HepG2 (cell line): ENCODE measurements around the gene CDC6. TPM values are rescaled to one million over a fixed set of nuclear protein-coding genes. Genes with fewer than 3 reads are reported as not detected.

Experiments used
- ADNP ChIP-seq: sonication (generic); formaldehyde crosslinking; IDR thresholded peaks from 2 replicates; pipeline ENCODE4 v1.4.0; 2020; ENCODE audit warnings: missing genetic modification reagents
- CBX2 ChIP-seq, 2 experiments: fragments of 200-600 bp in 1 of 2; sonication (generic); formaldehyde crosslinking in 1 of 2; IDR thresholded peaks; 2 replicates each; pipeline versions ENCODE4 v1.7.0 to v1.8.1; 2018 to 2022; ENCODE audit warnings: low read depth in 2 of 2, low read length in 1 of 2, mild to moderate bottlenecking in 1 of 2, missing genetic modification reagents in 1 of 2
- CBX5 ChIP-seq: sonication (generic); formaldehyde crosslinking; IDR thresholded peaks from 2 replicates; pipeline ENCODE4 v1.4.0; 2020; ENCODE audit warnings: missing genetic modification reagents, borderline replicate concordance
- CHD2 ChIP-seq: IDR thresholded peaks from 2 replicates; pipeline ENCODE4 v1.6.1; 2011; ENCODE audit warnings: low read depth, low read length, improper control_type of control experiment
- FOSL1 ChIP-seq: sonication (generic); formaldehyde crosslinking; IDR thresholded peaks from 2 replicates; pipeline ENCODE4 v1.9.0; 2021; ENCODE audit warnings: missing genetic modification reagents, borderline replicate concordance
- GATAD1 ChIP-seq: IDR thresholded peaks from 2 replicates; pipeline ENCODE4 v1.6.1; 2016; ENCODE audit warnings: missing genetic modification reagents, missing compliant biosample characterization
- KLF12 ChIP-seq: sonication (generic); formaldehyde crosslinking; IDR thresholded peaks from 2 replicates; pipeline ENCODE4 v1.4.0; 2020; ENCODE audit warnings: missing genetic modification reagents, borderline replicate concordance
- NFATC3 ChIP-seq: sonication (generic); formaldehyde crosslinking; IDR thresholded peaks from 2 replicates; pipeline ENCODE4 v1.5.1; 2020; ENCODE audit warnings: mild to moderate bottlenecking, missing genetic modification reagents
- NFYC ChIP-seq: IDR thresholded peaks from 2 replicates; pipeline ENCODE4 v1.6.1; 2016; ENCODE audit warnings: missing genetic modification reagents, missing compliant biosample characterization
- PTBP1 ChIP-seq: fragments of 200-400 bp; formaldehyde crosslinking; IDR thresholded peaks from 2 replicates; pipeline ENCODE4 v1.6.1; 2018; ENCODE audit warnings: low read length, low read depth; ENCODE audit not compliant: poor library complexity, severe bottlenecking
- RBM39 ChIP-seq: fragments of 200-400 bp; formaldehyde crosslinking; IDR thresholded peaks from one replicate; pipeline ENCODE4 v1.6.1; 2018; ENCODE audit warnings: antibody characterized with exemption, mild to moderate bottlenecking, low read depth, low read length; ENCODE audit not compliant: poor library complexity, severe bottlenecking
- SPEN ChIP-seq: sonication (generic); formaldehyde crosslinking; IDR thresholded peaks from 2 replicates; pipeline ENCODE4 v1.5.1; 2020; ENCODE audit warnings: low read depth, mild to moderate bottlenecking, missing genetic modification reagents
- ZNF205 ChIP-seq: IDR thresholded peaks from 2 replicates; pipeline ENCODE4 v1.6.1; 2018; ENCODE audit warnings: missing biosample characterization, missing genetic modification reagents
- ZNF263 ChIP-seq: sonication (generic); formaldehyde crosslinking; IDR thresholded peaks from 2 replicates; pipeline ENCODE4 v1.4.0; 2020; ENCODE audit warnings: missing genetic modification reagents
- ZNF451 ChIP-seq: sonication (generic); formaldehyde crosslinking; IDR thresholded peaks from 2 replicates; pipeline ENCODE4 v1.5.0; 2020; ENCODE audit warnings: mild to moderate bottlenecking, missing genetic modification reagents
- ZNF550 ChIP-seq: sonication (generic); formaldehyde crosslinking; IDR thresholded peaks from 2 replicates; pipeline ENCODE4 v1.4.0; 2020; ENCODE audit warnings: mild to moderate bottlenecking, missing genetic modification reagents, borderline replicate concordance
- ZNF552 ChIP-seq: sonication (generic); formaldehyde crosslinking; IDR thresholded peaks from 2 replicates; pipeline ENCODE4 v1.9.0; 2022; ENCODE audit warnings: missing genetic modification reagents, mild to moderate bottlenecking, borderline replicate concordance
- ZNF761 ChIP-seq: sonication (generic); formaldehyde crosslinking; conservative IDR thresholded peaks from 2 replicates; pipeline ENCODE4 v1.4.0; 2020; ENCODE audit warnings: mild to moderate bottlenecking, missing genetic modification reagents
- ZNF878 ChIP-seq: sonication (generic); formaldehyde crosslinking; IDR thresholded peaks from 2 replicates; pipeline ENCODE4 v1.8.1; 2023; ENCODE audit warnings: mild to moderate bottlenecking, missing genetic modification reagents, moderate library complexity
- polyA plus RNA-seq, 8 experiments: library from polyadenylated mRNA; depleted of rRNA in 3 of 8; stranded (reverse) in 7 of 8; unstranded in 1 of 8; fragments of >200 nt; fragmentation: Illumina TruSeq in 4 of 8; extraction: Trizol in 4 of 8; gene quantifications; 2 replicates each; pipeline versions ENCODE4 v1.2.1 to v1.2.3, GENCODE V29; 2011 to 2016; ENCODE audit warnings: low read depth in 4 of 8, missing spikeins in 1 of 8, mixed read lengths in 1 of 8; ENCODE audit not compliant: insufficient read depth in 1 of 8
- total RNA-seq, 5 experiments: library from RNA; depleted of rRNA; stranded (reverse); fragments of >200 nt; fragmentation: Illumina TruSeq; extraction: Trizol; gene quantifications; 2 replicates each; pipeline ENCODE4 v1.2.3, GENCODE V29; 2016; ENCODE audit warnings: low read depth in 1 of 5
- TF ChIP-seq, protein P1 (sequence below): sonication (generic); formaldehyde crosslinking; IDR thresholded peaks from 2 replicates; pipeline ENCODE4 v1.8.0; 2022; ENCODE audit warnings: missing genetic modification reagents, low read depth, mild to moderate bottlenecking, borderline replicate concordance
- TF ChIP-seq, protein P2 (sequence below): sonication (generic); formaldehyde crosslinking; IDR thresholded peaks from 2 replicates; pipeline ENCODE4 v1.8.1; 2023; ENCODE audit warnings: mild to moderate bottlenecking, moderate library complexity, missing genetic modification reagents
- TF ChIP-seq, protein P3 (sequence below): sonication (generic); formaldehyde crosslinking; IDR thresholded peaks from 2 replicates; pipeline ENCODE4 v1.4.0; 2020; ENCODE audit warnings: missing genetic modification reagents, mild to moderate bottlenecking, borderline replicate concordance
- TF ChIP-seq, protein P4 (sequence below): sonication (generic); formaldehyde crosslinking; conservative IDR thresholded peaks from 2 replicates; pipeline ENCODE4 v1.4.0; 2020; ENCODE audit warnings: missing genetic modification reagents

CDC6 gene
- total and polyA plus RNA-seq, 2 of the 13 experiments (the other 11 are each of a cell fraction or from before 2014, with no cell fraction given): 17.4 to 114 TPM

DNA sequence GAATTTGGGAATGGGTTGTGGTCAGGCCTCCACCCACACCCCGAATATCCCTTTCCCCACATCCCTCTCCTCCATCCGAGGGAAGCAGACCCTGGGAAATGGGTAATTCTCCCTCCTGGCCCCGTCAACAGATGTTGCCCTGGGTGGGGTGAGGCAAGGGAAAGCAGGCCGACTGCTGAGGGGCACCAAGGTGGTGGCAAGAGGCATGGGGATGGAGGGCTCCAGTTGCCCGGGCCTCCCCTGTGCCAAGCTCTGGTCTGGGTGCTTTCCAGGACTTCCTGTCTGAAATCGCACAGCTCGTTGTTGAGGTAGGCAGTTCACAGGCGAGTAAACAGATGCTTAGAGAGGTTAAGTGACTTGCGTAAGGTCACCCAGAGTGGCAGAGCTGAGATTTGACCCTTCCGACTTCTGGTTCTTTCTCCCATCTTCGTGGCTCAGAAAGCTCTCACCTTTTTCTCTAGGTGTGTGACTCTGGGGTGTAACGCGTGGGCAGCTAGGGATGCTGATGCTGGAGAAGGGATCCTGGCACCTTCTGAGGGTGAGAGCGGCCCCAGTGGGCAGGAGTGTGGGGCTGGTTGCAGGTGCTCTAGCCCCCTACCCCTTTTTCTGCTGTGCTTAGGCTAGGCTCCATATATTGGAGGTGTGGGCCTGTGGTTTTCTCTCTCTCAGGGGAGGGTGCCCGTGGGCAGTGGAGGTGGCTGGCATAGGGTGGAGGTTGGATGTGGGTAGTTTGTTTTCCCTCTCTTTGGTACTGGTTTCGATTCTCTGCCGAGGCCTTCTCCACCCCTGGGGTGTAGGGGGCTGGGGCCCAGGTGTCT lies 38.5 kb downstream of the CDC6 start (continued):
- no peak for TF ChIP-seq ADNP (CRISPR knock-in tag)
- no peak for TF ChIP-seq NFATC3 (CRISPR knock-in tag)
- TF ChIP-seq, protein P1, sequence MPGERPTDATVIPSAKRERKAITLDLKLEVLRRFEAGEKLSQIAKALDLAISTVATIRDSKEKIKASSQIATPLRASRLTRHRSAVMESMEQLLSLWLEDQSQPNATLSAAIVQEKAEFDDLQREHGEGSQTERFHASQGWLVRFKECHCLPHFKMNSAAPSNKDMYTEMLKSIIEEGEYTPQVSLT (CRISPR knock-in tag): no peak
- TF ChIP-seq ZNF552 (CRISPR knock-in tag): no peak
- no peak for TF ChIP-seq ZNF263
- no peak for TF ChIP-seq CHD2
- TF ChIP-seq, protein P2, sequence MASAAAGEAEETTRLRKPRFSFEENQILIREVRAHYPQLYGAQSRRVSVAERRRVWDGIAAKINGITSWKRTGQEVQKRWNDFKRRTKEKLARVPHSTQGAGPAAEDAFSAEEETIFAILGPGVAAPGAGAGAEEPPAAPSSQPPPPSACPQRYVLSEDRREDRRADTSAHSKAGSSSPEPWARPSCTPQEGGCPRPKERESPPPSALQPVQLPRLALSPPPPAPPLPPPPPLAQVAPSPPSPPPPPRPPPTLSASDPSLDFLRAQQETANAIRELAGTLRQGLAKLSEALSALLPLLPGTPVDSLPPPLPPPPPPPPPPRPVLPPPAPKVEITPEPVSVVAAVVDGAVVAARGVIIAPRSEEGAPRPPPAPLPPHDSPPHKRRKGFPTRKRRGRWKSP (CRISPR knock-in tag): 0 out of 2 replicates have a peak, but pooled peaks have one; percentile 43
- TF ChIP-seq, protein P3, sequence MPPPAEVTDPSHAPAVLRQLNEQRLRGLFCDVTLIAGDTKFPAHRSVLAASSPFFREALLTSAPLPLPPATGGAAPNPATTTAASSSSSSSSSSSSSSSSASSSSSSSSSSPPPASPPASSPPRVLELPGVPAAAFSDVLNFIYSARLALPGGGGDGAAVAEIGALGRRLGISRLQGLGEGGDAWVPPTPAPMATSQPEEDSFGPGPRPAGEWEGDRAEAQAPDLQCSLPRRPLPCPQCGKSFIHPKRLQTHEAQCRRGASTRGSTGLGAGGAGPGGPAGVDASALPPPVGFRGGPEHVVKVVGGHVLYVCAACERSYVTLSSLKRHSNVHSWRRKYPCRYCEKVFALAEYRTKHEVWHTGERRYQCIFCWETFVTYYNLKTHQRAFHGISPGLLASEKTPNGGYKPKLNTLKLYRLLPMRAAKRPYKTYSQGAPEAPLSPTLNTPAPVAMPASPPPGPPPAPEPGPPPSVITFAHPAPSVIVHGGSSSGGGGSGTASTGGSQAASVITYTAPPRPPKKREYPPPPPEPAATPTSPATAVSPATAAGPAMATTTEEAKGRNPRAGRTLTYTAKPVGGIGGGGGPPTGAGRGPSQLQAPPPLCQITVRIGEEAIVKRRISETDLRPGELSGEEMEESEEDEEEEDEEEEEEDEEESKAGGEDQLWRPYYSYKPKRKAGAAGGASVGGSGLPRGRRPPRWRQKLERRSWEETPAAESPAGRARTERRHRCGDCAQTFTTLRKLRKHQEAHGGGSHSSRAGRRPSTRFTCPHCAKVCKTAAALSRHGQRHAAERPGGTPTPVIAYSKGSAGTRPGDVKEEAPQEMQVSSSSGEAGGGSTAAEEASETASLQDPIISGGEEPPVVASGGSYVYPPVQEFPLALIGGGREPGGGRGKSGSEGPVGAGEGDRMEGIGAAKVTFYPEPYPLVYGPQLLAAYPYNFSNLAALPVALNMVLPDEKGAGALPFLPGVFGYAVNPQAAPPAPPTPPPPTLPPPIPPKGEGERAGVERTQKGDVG: no peak
- TF ChIP-seq ZNF550: no peak
- no peak for TF ChIP-seq RBM39
- no peak for TF ChIP-seq ZNF761 (CRISPR knock-in tag)
- TF ChIP-seq ZNF205 (CRISPR knock-in tag): no peak
- TF ChIP-seq PTBP1: no peak
- TF ChIP-seq ZNF451 (CRISPR knock-in tag): no peak
- TF ChIP-seq, protein P4, sequence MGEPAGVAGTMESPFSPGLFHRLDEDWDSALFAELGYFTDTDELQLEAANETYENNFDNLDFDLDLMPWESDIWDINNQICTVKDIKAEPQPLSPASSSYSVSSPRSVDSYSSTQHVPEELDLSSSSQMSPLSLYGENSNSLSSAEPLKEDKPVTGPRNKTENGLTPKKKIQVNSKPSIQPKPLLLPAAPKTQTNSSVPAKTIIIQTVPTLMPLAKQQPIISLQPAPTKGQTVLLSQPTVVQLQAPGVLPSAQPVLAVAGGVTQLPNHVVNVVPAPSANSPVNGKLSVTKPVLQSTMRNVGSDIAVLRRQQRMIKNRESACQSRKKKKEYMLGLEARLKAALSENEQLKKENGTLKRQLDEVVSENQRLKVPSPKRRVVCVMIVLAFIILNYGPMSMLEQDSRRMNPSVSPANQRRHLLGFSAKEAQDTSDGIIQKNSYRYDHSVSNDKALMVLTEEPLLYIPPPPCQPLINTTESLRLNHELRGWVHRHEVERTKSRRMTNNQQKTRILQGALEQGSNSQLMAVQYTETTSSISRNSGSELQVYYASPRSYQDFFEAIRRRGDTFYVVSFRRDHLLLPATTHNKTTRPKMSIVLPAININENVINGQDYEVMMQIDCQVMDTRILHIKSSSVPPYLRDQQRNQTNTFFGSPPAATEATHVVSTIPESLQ (CRISPR knock-in tag): no peak
- 0 out of 2 replicates have a peak, but pooled peaks have one; percentile 7 for TF ChIP-seq SPEN (CRISPR knock-in tag)
- no peak for TF ChIP-seq CBX2 (IDR thresholded peaks at IDR 0.05; ENCODE audit: low read depth, low read length)
- TF ChIP-seq CBX2 (CRISPR knock-in tag; IDR thresholded peaks at IDR 0.05; ENCODE audit: low read depth): no peak
- TF ChIP-seq ZNF878: 0 out of 2 replicates have a peak, but pooled peaks have one; percentile 75
- no peak for TF ChIP-seq GATAD1 (CRISPR knock-in tag)
- TF ChIP-seq CBX5: no peak
- TF ChIP-seq NFYC: no peak
- no peak for TF ChIP-seq FOSL1
- no peak for TF ChIP-seq KLF12 (CRISPR knock-in tag)
